Measurements from ENCODE around the gene DEGS2.
"Not testable (repeated sequence)": the region's sequence is repeated elsewhere in the genome, so short reads cannot be mapped to it uniquely, and the experiment has no call there.

DEGS2 gene

DNA sequence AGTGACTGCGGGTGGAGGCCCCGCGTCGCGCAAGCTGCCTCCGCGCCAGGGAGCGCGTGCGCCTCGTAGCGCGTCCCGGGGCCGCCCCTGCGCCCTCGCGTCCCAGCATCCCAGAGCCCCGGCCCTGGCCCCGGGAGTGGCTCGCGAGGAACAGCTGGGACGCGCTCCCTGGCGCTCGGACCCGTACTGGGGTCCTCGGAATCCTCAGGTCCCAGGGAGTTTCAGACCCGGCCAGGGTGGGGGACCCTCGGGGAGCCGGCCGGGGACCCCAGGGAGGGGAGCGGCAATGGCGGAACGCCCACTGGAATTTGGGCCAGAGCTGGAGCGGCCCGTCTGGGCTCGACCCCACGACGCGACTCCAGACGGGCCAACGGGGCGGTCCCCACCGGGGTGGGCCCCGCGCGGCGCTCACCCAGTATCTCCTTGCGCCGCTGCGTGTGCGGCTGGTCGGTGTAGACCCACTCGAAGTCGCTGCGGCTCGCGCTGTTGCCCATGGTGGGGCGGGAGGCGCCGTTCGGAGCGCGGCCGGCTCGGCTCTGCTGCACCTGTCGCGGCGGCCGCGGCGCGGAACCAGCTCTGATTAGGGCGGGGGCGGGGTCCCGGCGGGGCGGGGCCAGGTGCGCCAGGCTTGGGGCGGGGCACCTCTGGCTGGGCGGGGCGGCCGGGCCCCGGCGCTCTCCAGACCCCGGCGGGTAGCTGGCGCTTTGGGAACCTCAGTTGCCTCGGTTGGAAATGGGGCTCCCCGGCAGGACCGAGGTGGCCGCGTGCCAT lies at the start of gene DEGS2:
DEGS2 (minus strand) TSS at position 552 of the 771 bp plus-strand sequence; CDS start at position 494, 58 bp downstream.
- no peak for DNase-seq

DNA sequence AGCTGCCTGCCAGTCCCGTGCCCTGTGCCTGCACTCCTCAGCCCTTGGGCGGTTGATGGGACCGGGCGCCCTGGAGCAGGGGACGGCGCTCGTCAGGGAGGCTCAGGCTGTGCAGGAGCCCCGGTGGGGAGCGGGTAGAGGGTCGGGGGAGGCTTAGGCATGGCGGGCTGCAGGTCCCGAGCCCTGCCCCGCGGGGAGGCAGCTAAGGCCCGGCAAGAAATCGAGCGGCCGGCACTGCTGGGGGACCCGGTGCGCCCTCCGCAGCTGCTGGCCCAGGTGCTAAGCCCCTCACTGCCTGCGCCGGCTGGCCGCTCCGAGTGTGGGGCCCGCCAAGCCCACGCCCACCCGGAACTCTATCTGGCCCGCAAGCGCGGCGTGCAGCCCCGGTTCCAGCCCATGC lies 48.7 kb upstream of the DEGS2 start:
- DNase-seq = not testable (repeated sequence)

DNA sequence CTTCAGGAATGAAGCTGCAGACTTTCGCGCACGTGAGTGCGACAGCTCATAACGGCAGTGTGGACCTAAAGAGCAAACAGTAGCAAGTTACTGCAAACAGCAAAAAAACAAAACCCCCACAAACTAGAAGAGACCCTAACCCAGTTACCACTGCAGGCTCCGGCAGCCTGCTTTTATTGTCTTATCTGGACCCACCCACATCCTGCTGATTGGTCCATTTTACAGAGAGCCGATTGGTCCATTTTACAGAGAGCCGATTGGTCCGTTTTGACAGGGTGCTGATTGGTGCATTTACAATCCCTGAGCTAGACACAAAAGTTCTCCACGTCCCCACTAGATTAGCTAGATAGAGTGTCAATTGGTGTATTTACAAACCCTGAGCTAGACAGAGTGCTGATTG lies 48.1 kb upstream of the DEGS2 start:
- not testable (repeated sequence) for DNase-seq

DNA sequence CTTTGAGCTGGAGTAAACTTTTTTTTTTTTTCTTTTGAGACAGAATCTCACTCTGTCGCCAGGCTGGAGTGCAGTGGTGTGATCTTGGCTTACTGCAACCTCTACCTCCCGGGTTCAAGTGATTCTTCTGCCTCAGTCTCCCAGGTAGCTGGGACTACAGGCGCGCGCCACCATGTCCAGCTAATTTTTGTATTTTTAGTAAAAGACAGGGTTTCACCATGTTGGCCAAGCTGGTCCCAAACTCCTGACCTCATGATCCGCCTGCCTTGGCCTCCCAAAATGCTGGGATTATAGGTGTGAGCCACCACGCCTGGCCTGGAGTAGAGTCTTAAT lies 45.4 kb upstream of the DEGS2 start:
- not testable (repeated sequence) for DNase-seq

- DNase-seq = no peak
Measured at GRCh38 chr14:100203962-100204834, 44.8 kb upstream of the DEGS2 start.

DNA sequence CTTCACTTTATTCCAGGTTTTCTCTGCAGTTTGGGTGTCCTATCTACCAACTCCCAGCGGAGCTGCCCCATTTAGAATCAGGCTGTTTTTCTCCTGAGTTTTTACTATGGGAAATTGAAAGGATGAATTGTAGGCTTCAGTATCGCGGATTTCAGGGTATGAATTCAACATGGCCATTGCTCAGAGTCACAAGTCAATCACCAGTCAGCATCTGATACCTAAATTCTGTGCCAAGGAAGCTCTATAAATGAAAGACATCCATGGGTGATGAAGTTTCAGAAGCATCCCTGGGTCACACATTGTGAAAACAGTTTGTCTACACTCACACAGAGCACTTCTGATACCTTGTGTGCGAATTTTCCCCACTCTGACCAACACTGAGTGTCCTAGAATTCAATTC lies 43.7 kb upstream of the DEGS2 start:
- no peak for DNase-seq

GRCh38 chr14:100202712-100203111 lies 43.3 kb upstream of the DEGS2 start:
- DNase-seq = no peak

- no peak for DNase-seq
Measured at GRCh38 chr14:100201701-100202100, 42.3 kb upstream of the DEGS2 start.

GRCh38 chr14:100200311-100200710 lies 40.9 kb upstream of the DEGS2 start:
- no peak for DNase-seq

DNA sequence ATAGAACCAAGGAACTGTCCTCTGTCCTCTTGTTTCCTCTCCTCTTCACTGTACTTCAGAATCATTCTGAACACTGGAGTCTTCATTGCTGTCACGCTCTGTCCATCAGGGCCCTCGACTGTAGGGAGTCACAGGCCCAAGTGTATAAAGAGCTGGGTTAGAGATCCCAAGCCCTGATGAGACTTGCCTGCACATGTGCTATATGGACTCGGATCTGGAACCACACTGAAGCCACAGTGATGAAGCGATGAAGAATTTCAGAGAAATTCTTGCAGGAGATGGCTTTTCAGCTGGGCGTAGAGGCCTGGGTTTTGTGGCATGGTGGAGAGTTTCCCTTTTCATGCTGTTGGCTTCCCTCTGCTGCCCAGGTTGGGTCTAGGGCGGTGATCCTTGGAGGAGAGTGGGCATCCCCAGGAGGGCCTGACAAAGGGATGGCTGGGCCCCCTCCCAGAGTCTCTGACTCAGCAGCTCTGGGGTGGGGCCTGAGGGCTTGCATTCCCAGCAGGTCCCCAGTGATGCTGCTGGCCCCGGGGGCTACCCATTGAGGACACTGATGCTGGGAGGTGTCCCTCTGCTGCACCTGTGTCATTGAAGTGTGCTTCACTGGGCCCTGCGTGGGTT lies 39.9 kb upstream of the DEGS2 start:
- DNase-seq = no peak

- DNase-seq = no peak
Measured at GRCh38 chr14:100193417-100194357, 34.2 kb upstream of the DEGS2 start.

DNA sequence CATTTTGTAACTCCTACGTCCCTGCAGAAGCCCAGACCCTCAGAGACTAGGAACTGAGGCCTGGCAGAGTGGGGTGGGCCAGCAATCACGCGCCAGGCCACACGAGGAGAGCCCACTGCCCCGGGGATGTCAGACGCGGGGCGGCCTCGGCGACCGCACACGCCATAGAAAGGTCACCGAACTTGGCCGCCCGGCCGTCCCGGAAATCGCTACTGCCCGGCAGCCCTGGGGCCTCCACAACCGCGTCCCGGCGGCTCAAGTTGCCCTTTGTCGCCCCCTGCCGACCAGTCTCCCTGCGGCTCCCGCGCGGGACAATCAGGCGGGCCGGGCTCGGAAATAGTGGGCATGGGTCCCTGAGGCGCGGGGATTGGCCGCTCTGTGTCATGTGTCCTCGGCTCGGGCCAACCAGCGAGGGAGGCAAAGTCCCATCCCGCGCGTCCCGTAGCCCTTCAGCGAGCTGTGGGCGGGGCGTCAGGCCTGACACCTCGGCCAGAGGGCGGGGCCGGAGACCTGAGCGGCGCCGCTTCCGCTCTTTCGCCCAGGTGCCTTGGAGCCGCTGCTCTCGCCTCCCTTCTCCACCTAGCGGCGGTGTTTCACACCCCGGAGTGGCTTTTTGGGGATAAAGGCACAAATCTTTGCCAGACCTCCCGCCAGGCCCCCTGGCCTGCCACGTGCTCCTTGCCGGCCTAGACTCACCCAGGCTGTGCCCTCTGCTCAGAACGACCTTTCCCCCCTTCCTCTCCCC lies 33.4 kb upstream of the DEGS2 start:
- DNase-seq = peak; percentile 99

GRCh38 chr14:100192250-100192671 lies 32.8 kb upstream of the DEGS2 start:
- DNase-seq = no peak

DNA sequence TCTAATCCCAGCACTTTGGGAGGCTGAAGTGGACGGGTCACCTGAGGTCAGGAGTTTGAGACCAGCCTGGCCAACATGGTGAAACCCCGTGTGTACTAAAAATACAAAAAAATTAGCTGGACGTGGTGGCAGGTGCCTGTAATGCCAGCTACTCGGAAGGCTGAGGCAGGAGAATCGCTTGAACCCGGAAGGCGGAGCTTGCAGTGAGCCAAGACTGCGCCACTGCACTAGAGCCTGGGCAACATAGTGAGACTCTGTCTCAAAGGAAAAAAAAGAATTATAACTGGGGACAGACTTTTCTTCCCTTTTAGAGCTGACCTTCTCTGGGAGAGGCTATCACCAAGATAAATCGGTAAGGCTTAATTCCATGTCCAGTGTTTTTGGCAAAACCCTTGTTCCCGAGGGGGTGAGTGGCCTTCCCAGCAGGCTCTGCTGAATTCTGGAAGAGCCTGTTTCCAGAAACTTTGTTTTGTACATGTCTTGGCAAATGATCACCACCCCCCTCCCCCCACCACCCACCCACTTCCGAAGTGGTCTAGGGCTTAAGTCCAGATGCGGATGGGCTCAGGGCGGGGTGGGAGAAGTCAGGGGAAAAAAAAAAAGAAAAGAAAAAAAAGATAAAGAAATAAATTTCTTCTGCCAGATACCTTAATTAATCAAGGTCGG lies 32.3 kb upstream of the DEGS2 start:
- no peak for DNase-seq

DNA sequence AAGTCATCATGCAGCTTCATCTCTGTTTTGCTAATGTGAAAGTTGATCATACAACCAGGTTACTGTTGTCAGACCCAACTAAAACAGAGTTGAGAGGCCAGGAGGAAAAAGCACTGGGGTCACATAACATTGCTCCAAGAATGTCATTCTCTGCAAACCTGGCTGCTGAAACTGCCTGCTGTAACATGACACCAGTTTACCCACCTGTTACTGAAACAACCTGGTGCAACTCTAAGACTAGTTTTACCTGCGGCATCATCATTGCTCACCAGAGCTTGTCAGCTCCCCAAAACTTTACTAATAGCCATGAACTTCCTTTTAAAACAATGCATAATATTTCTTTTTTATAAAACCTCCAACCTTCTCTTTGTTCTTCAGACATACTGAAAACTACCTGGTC lies 30.7 kb upstream of the DEGS2 start:
- DNase-seq = no peak

DNA sequence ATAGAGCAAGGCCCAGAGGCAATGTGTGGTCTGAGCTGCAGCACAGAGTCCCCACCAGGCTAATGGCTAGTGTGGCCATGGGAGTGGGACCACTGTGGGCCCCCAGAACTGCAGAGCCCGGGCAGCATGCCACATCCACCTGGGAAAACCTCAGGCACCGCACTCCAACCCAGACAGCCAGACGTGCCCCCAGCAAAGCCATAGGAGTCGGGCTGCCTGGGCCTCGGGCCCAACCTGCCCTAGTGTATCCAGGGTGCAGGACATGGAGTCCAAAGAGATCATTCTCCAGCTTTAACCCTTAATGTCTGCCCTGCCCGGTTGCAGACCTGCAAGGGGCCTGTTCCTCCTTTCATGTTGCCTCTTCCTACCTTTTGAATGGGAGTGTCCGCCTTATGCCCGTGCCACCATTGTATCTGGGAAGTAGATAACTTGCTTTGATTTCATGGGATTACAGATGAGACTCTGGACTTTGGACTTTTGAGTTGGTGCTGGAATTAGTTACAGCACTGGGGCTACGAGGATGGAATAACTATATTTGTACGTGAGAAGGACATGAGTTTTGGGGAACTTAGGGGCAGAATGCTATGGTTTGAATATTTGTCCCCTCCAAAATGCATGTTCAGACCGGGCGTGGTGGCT lies 29.1 kb upstream of the DEGS2 start:
- no peak for DNase-seq

DNA sequence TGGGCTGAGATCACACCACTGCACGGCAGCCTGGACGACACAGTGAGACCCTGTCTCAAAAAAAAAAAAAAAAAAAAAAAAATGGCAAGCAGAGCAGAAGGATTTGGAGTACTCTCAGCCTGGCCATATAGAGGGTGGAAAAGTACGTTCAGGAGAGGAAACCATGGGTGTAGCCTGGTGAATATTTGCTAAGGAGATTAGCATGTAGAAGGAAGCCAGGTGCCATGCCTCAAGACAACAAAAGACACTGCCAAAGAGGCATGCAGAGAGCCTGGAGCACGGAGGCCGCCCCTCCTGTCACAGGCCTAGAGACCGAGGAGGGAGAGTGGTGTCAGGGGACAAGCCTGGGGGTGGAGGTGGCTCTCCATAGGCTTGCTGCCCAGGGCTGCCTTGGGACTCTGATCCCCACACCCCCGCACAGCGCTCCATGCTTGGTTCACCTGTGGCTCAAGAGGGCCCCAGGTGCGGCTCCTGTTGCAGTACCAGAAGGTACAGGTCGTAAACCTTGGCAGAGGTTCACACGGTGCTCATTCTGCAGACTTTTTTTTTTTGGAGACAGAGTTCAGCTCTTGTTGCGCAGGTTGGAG lies 27.9 kb upstream of the DEGS2 start:
- DNase-seq = no peak

- not testable (repeated sequence) for DNase-seq
Measured at GRCh38 chr14:100181876-100182551, 22.6 kb upstream of the DEGS2 start.

DNA sequence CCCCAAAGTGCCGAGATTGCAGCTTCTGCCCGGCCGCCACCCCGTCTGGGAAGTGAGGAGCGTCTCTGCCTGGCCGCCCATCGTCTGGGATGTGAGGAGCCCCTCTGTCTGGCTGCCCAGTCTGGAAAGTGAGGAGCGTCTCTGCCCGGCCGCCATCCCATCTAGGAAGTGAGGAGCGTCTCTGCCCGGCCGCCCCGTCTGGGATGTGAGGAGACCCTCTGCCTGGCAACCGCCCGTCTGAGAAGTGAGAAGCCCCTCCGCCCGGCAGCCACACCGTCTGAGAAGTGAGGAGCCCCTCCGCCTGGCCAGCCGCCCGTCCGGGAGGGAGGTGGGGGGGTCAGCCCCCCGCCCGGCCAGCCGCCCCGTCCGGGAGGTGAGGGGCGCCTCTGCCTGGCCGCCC lies 21.2 kb upstream of the DEGS2 start:
- DNase-seq = not testable (repeated sequence)

- DNase-seq = no peak
Measured at GRCh38 chr14:100178691-100179090, 19.2 kb upstream of the DEGS2 start.

Measured in suppressor macrophage treated with lipopolysaccharide for 4 hours (primary cell).